ENCODE results near the gene MMP24.

Gene MMP24

DNA sequence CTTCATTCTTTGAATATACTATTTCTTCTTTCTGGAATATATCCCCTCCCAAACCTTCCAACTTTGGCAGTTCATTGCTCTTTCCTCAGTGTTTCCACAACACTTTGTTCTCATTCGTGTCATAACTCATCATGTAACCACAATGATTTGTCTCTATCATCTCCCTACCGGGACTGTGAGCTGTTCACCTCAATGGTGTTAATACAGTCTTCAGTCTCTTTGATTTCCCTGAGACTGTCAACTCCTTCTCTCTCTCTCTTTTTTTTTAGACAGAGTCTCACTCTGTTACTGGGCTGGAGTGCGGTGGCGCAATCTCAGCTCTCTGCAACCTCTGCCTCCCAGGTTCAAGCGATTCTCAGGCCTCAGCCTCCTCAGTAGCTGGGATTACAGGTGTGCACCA is 2.5 kb upstream of the MMP24 start:
- TF ChIP-seq, protein P1, sequence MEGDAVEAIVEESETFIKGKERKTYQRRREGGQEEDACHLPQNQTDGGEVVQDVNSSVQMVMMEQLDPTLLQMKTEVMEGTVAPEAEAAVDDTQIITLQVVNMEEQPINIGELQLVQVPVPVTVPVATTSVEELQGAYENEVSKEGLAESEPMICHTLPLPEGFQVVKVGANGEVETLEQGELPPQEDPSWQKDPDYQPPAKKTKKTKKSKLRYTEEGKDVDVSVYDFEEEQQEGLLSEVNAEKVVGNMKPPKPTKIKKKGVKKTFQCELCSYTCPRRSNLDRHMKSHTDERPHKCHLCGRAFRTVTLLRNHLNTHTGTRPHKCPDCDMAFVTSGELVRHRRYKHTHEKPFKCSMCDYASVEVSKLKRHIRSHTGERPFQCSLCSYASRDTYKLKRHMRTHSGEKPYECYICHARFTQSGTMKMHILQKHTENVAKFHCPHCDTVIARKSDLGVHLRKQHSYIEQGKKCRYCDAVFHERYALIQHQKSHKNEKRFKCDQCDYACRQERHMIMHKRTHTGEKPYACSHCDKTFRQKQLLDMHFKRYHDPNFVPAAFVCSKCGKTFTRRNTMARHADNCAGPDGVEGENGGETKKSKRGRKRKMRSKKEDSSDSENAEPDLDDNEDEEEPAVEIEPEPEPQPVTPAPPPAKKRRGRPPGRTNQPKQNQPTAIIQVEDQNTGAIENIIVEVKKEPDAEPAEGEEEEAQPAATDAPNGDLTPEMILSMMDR (conservative IDR thresholded peaks at IDR 0.05; ENCODE audit: low read depth), result no peak
- no peak for DNase-seq (ENCODE audit: low spot score)
- CTCF ChIA-PET, result interaction anchor here (0.6 to 0.7 kb wide), 3 partner anchors 40 to 284 kb away, joined by 3 read pairs; no protein-coding TSS in a partner anchor
- no peak overlapping the region for H3K27ac ChIP-seq
- POLR2A ChIA-PET (ENCODE audit: low non-redundant PET), result no interaction called here

DNA sequence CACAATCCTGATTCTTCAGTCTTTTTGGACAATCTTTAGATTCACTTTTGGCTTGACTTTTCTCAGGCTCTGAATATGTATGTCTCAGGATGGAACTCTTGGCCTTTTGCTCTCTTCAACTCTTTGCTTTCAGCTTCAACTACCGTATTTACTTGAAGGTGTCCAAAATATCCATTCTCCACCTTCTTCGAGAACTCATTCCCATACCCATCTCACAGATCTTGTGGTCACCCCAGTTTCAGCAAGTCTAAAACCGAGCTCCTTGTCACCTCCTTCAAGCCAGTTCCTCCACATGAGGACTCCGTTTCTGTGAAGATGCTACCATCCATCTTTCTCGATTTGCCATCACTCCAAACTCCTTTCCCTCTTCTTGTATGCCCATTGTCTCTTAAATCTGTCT is 2.0 kb upstream of the MMP24 start:
- no peak for DNase-seq (ENCODE audit: low spot score)
- CTCF ChIA-PET, result interaction anchor here (0.6 to 0.7 kb wide), 5 partner anchors 18 to 283 kb away, joined by 3 to 7 read pairs (median 3); no protein-coding TSS in a partner anchor
- TF ChIP-seq, protein P1 (conservative IDR thresholded peaks at IDR 0.05; ENCODE audit: low read depth), result no peak
- POLR2A ChIA-PET (ENCODE audit: low non-redundant PET), result no interaction called here
- H3K27ac ChIP-seq, result no peak overlapping the region

DNA sequence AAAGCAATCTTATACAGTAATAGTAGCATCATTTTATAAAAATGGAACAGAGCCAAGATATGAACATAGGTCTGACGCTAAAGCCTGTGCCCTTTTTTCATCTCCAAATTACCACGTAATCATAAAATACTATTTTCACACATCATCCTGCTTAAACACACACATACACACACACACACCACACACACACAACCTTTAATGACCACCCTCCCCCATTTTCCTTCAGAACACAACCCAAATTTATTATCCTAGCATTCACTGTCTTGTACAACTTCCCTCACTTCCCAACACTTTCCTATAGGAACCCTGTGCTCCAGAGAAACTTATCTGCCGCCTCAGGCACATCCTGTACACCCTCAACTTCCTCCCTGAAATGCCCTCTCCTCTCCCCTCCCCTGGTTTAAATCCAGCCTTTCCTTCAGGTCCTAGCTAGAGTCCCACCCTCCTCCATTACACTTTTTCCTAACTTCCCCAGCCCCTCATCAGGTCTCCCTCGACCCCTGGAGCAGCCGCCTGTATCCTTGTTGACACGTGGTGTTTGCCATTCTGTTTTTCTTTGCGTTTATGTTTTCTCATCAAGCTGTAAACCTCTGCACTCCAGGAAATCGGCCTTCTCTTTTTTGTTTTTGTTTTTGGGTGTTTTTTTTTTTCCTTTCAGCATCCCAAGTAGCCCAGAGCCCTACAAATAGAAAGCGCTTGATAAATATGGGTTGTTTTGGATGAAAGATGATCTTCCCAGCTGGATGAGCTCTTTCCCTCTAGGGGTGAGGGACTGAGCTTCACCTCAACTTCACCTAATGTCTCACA is 968 bp upstream of the MMP24 start:
- no peak for DNase-seq (ENCODE audit: low spot score)
- no peak overlapping the region for H3K27ac ChIP-seq
- ChIA-PET POLR2A (ENCODE audit: low non-redundant PET) (interaction anchor here (0.7 kb wide), 1 partner anchor 81 kb away, joined by 5 read pairs; no protein-coding TSS in a partner anchor), CTCF (interaction anchor here (0.6 to 0.9 kb wide), 5 partner anchors 21 to 1528 kb away, joined by 3 to 5 read pairs (median 3); no protein-coding TSS in a partner anchor)
- TF ChIP-seq, protein P1 (conservative IDR thresholded peaks at IDR 0.05; ENCODE audit: low read depth), result no peak

DNA sequence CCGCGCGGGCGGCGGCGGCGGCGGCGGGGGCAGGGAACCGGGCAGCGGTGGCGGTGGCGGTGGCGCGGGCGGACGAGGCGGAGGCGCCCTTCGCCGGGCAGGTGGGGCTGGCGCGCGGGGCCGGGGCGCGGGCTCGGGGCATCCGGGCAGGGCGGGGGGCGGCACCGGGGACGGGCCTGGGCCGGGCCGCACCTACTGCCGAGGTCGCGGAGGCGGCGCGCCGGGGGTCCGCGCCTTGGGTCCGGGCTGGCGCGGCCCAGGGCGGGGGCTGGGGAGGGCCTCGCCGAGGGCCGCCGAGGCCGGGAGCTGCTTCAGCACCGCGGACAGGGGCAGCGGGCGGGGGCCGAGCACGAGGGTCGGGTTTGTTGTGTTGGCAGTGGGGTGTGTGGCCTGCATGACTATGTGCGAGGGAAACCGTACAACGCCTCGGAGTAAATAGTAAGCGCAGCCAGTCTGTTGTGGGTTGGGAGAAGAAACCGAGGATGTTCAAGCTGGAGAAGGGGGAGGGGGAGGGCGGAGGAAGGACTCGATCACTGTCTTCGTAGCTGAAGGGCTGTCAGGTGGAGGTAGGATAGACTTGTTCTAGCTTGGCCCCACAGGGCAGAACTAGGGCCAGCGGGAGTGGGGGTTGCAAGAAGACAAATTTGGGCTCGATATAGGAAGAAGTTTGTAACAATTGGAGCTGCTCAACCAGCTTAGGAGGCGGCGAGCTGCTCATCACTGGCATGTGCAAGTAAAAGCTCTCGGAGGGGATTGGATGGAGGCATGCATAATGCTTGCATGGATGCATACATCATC is 593 bp downstream of the MMP24 start:
- CTCF ChIA-PET, result interaction anchor here (0.5 to 1.5 kb wide), 6 partner anchors 10 to 350 kb away, joined by 3 to 6 read pairs (median 3); no protein-coding TSS in a partner anchor
- POLR2A ChIA-PET (ENCODE audit: low non-redundant PET), result interaction anchor here (0.5 kb wide), 1 partner anchor 21 kb away, joined by 5 read pairs; no protein-coding TSS in a partner anchor
- no peak overlapping the region for H3K27ac ChIP-seq

DNA sequence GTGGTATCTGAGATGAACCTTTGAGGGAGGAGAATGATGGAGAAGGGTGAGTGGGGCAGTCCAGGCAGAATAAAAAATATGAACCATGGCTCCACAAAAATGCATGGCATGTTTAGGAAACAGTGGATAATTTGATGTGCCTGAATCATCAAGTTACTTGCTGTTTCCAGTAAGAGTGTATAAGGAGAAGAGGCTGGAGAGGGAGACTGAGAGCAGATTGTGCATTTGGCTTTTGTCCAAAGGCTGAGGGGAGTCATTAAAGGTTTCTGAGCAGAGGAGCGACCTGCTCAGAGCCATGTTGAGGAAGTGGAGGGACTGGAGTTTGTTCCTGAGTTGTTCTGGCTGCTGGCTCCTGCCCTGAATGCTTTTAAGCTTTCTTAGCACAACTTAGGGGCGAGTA is 6.1 kb downstream of the MMP24 start:
- DNase-seq (ENCODE audit: low spot score), result no peak
- TF ChIP-seq, protein P1 (conservative IDR thresholded peaks at IDR 0.05; ENCODE audit: low read depth), result no peak
- H3K27ac ChIP-seq, result no peak overlapping the region
- POLR2A ChIA-PET (ENCODE audit: low non-redundant PET), result interaction anchor here (0.6 kb wide), 1 partner anchor 17 kb away, joined by 5 read pairs; no protein-coding TSS in a partner anchor
- CTCF ChIA-PET, result interaction anchor here (0.6 kb wide), 1 partner anchor 284 kb away, joined by 3 read pairs; no protein-coding TSS in a partner anchor

More for the DNA sequence above, 593 bp downstream of the MMP24 start:
- DNase-seq (ENCODE audit: low spot score), result peak; percentile 70
- TF ChIP-seq, protein P1 (conservative IDR thresholded peaks at IDR 0.05; ENCODE audit: low read depth), result no peak

DNA sequence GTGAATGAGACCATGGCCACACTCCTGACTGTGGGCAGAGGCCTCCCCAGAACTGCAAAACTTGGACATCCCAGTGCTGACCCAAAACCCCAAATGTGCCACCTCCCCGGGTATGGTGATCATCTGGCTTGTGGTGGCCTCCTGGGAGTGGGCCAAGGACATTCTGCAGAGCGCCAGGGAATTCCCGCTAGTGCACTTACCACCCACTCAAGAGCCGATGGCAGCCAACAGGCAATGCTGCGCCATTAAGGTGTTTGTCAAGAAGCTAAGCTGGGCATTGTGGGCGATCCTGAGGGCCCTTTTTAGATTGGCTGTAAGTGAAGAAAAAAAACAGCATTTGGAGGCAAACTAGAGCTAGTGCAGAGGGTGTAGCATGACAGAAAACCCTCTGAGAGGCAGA is 9.4 kb downstream of the MMP24 start:
- H3K27ac ChIP-seq, result no peak overlapping the region
- DNase-seq (ENCODE audit: low spot score), result no peak
- CTCF ChIA-PET, result interaction anchor here (0.7 kb wide), 2 partner anchors 139 to 307 kb away, joined by 3 to 4 read pairs; no protein-coding TSS in a partner anchor
- POLR2A ChIA-PET (ENCODE audit: low non-redundant PET), result no interaction called here
- TF ChIP-seq, protein P1 (conservative IDR thresholded peaks at IDR 0.05; ENCODE audit: low read depth), result no peak

Data from RWPE1 (cell line).